HepG2 (cell line): Measurements from ENCODE around the gene TSACC. TPM values are rescaled to one million over a fixed set of nuclear protein-coding genes. Genes with fewer than 3 reads are reported as not detected.

Source experiments
- AGO2 ChIP-seq: fragments of 200-400 bp; formaldehyde crosslinking; optimal IDR thresholded peaks from 2 replicates; pipeline ENCODE3; 2017; ENCODE audit warnings: mild to moderate bottlenecking, low read depth, low read length, moderate library complexity
- ATF1 ChIP-seq: IDR thresholded peaks from 2 replicates; pipeline ENCODE4 v1.6.1; 2016; ENCODE audit warnings: mild to moderate bottlenecking, control low read depth
- GABPA ChIP-seq, 2 experiments: IDR thresholded peaks; 2 replicates each; pipeline ENCODE4 v1.6.1; 2011 to 2016; ENCODE audit warnings: low read depth in 2 of 2, low read length in 1 of 2, missing biosample characterization in 1 of 2, missing genetic modification characterization in 1 of 2
- GATAD2A ChIP-seq: IDR thresholded peaks from 2 replicates; pipeline ENCODE4 v1.6.1; 2016
- MED8 ChIP-seq: sonication (generic); formaldehyde crosslinking; IDR thresholded peaks from 2 replicates; pipeline ENCODE4 v1.8.1; 2023; ENCODE audit warnings: mild to moderate bottlenecking, missing genetic modification reagents; ENCODE audit not compliant: insufficient replicate concordance
- PCBP1 ChIP-seq: fragments of 200-400 bp; formaldehyde crosslinking; IDR thresholded peaks from 2 replicates; pipeline ENCODE4 v1.6.1; 2017; ENCODE audit warnings: mild to moderate bottlenecking, low read depth, low read length, borderline replicate concordance
- PHF21A ChIP-seq: sonication (generic); formaldehyde crosslinking; IDR thresholded peaks from 2 replicates; pipeline ENCODE4 v1.5.0; 2020; ENCODE audit warnings: mild to moderate bottlenecking, missing genetic modification reagents
- SALL2 ChIP-seq: sonication (generic); formaldehyde crosslinking; IDR thresholded peaks from 2 replicates; pipeline ENCODE4 v1.8.1; 2023; ENCODE audit warnings: mild to moderate bottlenecking, missing genetic modification reagents, inconsistent platforms
- SMAD3 ChIP-seq: sonication (generic); formaldehyde crosslinking; IDR thresholded peaks from 2 replicates; pipeline ENCODE4 v1.4.0; 2020; ENCODE audit warnings: missing genetic modification reagents
- TSC22D2 ChIP-seq: sonication (generic); formaldehyde crosslinking; IDR thresholded peaks from 2 replicates; pipeline ENCODE4 v1.5.1; 2020; ENCODE audit warnings: missing genetic modification reagents, mild to moderate bottlenecking, borderline replicate concordance
- YEATS2 ChIP-seq: sonication (generic); formaldehyde crosslinking; IDR thresholded peaks from 2 replicates; pipeline ENCODE4 v1.4.0; 2020; ENCODE audit warnings: missing genetic modification reagents, borderline replicate concordance
- ZNF251 ChIP-seq: sonication (generic); formaldehyde crosslinking; IDR thresholded peaks from 2 replicates; pipeline ENCODE4 v1.9.0; 2021; ENCODE audit warnings: mild to moderate bottlenecking, missing genetic modification reagents
- ZNF446 ChIP-seq: sonication (generic); formaldehyde crosslinking; IDR thresholded peaks from 2 replicates; pipeline ENCODE4 v1.5.0; 2020; ENCODE audit warnings: mild to moderate bottlenecking, missing genetic modification reagents
- ZNF564 ChIP-seq: sonication (generic); formaldehyde crosslinking; IDR thresholded peaks from 2 replicates; pipeline ENCODE4 v1.8.1; 2023; ENCODE audit warnings: mild to moderate bottlenecking, missing genetic modification reagents
- ZNF891 ChIP-seq: sonication (generic); formaldehyde crosslinking; IDR thresholded peaks from 2 replicates; pipeline ENCODE4 v1.5.0; 2020; ENCODE audit warnings: mild to moderate bottlenecking, missing genetic modification reagents
- polyA plus RNA-seq, 8 experiments: library from polyadenylated mRNA; depleted of rRNA in 3 of 8; stranded (reverse) in 7 of 8; unstranded in 1 of 8; fragments of >200 nt; fragmentation: Illumina TruSeq in 4 of 8; extraction: Trizol in 4 of 8; gene quantifications; 2 replicates each; pipeline versions ENCODE4 v1.2.1 to v1.2.3, GENCODE V29; 2011 to 2016; ENCODE audit warnings: low read depth in 4 of 8, missing spikeins in 1 of 8, mixed read lengths in 1 of 8; ENCODE audit not compliant: insufficient read depth in 1 of 8
- total RNA-seq, 5 experiments: library from RNA; depleted of rRNA; stranded (reverse); fragments of >200 nt; fragmentation: Illumina TruSeq; extraction: Trizol; gene quantifications; 2 replicates each; pipeline ENCODE4 v1.2.3, GENCODE V29; 2016; ENCODE audit warnings: low read depth in 1 of 5
- TF ChIP-seq, protein P1 (sequence below): sonication (generic); formaldehyde crosslinking; IDR thresholded peaks from 2 replicates; pipeline ENCODE4 v1.8.1; 2023; ENCODE audit warnings: mild to moderate bottlenecking, inconsistent platforms, moderate library complexity, missing genetic modification reagents, borderline replicate concordance
- TF ChIP-seq, protein P2 (sequence below): sonication (generic); formaldehyde crosslinking; IDR thresholded peaks from 2 replicates; pipeline ENCODE4 v1.9.0; 2021; ENCODE audit warnings: missing genetic modification reagents, borderline replicate concordance
- TF ChIP-seq, protein P3 (sequence below): sonication (generic); formaldehyde crosslinking; IDR thresholded peaks from 2 replicates; pipeline ENCODE4 v1.4.0; 2020; ENCODE audit warnings: missing genetic modification reagents, low read depth, mild to moderate bottlenecking, borderline replicate concordance
- TF ChIP-seq, protein P4 (sequence below): fragments of 450-650 bp; IDR thresholded peaks from 2 replicates; pipeline ENCODE4 v1.6.1; 2017; ENCODE audit warnings: mild to moderate bottlenecking

TSACC gene
- total and polyA plus RNA-seq, 2 of the 13 experiments (the other 11 are each of a cell fraction or from before 2014, with no cell fraction given): 1.5 to 2.6 TPM

DNA sequence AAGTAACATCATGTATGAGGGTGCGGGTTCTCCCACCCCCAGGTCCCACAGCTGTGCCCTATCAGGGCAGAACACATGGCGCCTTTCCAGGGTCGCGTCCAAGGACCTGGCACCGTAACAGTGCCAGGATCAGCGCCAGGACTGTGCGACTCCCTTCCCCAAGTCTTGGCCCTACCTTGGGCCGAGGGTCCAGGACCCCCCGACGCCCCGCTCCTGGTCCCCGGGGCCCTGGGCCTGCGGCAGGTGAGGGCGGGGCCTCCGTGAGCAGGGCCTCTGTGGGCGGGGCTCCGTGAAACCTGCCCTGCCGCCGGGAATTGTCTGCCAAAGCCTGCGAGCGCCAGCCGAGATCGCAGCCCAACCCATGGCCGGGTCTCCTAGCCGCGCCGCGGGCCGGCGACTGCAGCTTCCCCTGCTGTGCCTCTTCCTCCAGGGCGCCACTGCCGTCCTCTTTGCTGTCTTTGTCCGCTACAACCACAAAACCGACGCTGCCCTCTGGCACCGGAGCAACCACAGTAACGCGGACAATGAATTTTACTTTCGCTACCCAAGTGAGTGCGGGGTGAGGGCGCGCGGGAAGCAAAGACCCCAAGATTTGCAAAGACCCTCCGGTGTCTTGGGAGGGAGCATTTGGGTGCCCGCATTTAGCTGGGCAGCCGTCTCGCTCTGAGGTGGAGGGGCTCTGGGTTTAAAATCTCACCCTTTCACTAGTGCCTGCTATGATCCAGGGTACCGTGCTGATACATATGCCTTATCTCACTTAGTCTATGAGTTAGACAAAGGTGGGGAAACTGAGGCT, 30.8 kb downstream of the TSACC start, which contains the start of gene RHBG (continued):
- TF ChIP-seq AGO2 (peak; percentile 86), SALL2 (CRISPR knock-in tag) (peak; percentile 55), ZNF251 (CRISPR knock-in tag) (no peak), MED8 (no peak), ZNF446 (no peak), TSC22D2 (CRISPR knock-in tag) (peak; percentile 89), GABPA (IDR thresholded peaks at IDR 0.05; ENCODE audit: low read depth, low read length) (no peak), GABPA (CRISPR knock-in tag; IDR thresholded peaks at IDR 0.05; ENCODE audit: low read depth) (no peak), ZNF564 (no peak), ATF1 (CRISPR knock-in tag) (no peak), YEATS2 (CRISPR knock-in tag) (0 out of 2 replicates have a peak, but pooled peaks have one; percentile 24), SMAD3 (peak; percentile 62; the same call in 1 of the 2 replicates), ZNF891 (CRISPR knock-in tag) (peak; percentile 78), PHF21A (CRISPR knock-in tag) (no peak), PCBP1 (no peak), GATAD2A (CRISPR knock-in tag) (peak; percentile 56)
- TF ChIP-seq, protein P1, sequence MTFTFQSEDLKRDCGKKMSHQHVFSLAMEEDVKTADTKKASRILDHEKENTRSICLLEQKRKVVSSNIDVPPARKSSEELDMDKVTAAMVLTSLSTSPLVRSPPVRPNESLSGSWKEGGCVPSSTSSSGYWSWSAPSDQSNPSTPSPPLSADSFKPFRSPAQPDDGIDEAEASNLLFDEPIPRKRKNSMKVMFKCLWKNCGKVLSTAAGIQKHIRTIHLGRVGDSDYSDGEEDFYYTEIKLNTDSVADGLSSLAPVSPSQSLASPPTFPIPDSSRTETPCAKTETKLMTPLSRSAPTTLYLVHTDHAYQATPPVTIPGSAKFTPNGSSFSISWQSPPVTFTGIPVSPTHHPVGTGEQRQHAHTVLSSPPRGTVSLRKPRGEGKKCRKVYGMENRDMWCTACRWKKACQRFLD (CRISPR knock-in tag): peak; percentile 50; the same call in 1 of the 2 replicates
- TF ChIP-seq, protein P2, sequence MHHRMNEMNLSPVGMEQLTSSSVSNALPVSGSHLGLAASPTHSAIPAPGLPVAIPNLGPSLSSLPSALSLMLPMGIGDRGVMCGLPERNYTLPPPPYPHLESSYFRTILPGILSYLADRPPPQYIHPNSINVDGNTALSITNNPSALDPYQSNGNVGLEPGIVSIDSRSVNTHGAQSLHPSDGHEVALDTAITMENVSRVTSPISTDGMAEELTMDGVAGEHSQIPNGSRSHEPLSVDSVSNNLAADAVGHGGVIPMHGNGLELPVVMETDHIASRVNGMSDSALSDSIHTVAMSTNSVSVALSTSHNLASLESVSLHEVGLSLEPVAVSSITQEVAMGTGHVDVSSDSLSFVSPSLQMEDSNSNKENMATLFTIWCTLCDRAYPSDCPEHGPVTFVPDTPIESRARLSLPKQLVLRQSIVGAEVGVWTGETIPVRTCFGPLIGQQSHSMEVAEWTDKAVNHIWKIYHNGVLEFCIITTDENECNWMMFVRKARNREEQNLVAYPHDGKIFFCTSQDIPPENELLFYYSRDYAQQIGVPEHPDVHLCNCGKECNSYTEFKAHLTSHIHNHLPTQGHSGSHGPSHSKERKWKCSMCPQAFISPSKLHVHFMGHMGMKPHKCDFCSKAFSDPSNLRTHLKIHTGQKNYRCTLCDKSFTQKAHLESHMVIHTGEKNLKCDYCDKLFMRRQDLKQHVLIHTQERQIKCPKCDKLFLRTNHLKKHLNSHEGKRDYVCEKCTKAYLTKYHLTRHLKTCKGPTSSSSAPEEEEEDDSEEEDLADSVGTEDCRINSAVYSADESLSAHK (CRISPR knock-in tag): no peak
- TF ChIP-seq, protein P3, sequence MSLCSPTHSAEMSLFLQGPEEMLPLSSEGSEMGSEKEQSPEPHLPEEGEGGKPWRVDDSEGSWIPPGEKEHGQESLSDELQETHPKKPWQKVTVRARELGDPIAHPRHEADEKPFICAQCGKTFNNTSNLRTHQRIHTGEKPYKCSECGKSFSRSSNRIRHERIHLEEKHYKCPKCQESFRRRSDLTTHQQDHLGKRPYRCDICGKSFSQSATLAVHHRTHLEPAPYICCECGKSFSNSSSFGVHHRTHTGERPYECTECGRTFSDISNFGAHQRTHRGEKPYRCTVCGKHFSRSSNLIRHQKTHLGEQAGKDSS (CRISPR knock-in tag): peak; percentile 80; the same call in 1 of the 2 replicates
- TF ChIP-seq, protein P4, sequence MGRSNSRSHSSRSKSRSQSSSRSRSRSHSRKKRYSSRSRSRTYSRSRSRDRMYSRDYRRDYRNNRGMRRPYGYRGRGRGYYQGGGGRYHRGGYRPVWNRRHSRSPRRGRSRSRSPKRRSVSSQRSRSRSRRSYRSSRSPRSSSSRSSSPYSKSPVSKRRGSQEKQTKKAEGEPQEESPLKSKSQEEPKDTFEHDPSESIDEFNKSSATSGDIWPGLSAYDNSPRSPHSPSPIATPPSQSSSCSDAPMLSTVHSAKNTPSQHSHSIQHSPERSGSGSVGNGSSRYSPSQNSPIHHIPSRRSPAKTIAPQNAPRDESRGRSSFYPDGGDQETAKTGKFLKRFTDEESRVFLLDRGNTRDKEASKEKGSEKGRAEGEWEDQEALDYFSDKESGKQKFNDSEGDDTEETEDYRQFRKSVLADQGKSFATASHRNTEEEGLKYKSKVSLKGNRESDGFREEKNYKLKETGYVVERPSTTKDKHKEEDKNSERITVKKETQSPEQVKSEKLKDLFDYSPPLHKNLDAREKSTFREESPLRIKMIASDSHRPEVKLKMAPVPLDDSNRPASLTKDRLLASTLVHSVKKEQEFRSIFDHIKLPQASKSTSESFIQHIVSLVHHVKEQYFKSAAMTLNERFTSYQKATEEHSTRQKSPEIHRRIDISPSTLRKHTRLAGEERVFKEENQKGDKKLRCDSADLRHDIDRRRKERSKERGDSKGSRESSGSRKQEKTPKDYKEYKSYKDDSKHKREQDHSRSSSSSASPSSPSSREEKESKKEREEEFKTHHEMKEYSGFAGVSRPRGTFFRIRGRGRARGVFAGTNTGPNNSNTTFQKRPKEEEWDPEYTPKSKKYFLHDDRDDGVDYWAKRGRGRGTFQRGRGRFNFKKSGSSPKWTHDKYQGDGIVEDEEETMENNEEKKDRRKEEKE: no peak
